CD4-positive, CD25-positive, alpha-beta regulatory T cell (primary cell): ENCODE results near the gene NTNG2. TPM values are rescaled to one million over a fixed set of nuclear protein-coding genes. Genes with fewer than 3 reads are reported as not detected.

ENCODE experiments used
- ATAC-seq, 2 donors: fragments of 150-1000 bp; cut with Tn5 transposase; one replicate each; pipeline ENCODE4 v1.10.0; 2021; ENCODE audit warnings: low read depth in 2 of 2, moderate number of reproducible peaks in 2 of 2, moderate library complexity in 1 of 2
- DNase-seq, 3 donors: peaks; one replicate each; pipeline versions ENCODE4 v3.0.0 to v3.0.0-alpha.2; 2012 to 2022; ENCODE audit warnings: mixed read lengths in 1 of 3
- H3K27ac ChIP-seq: one replicate; pipeline ENCODE4 v1.7.0; 2013; ENCODE audit warnings: mild to moderate bottlenecking, low read length; ENCODE audit not compliant: insufficient read depth, poor library complexity, severe bottlenecking
- H3K27me3 ChIP-seq: one replicate; pipeline ENCODE4 v1.7.0; 2013; ENCODE audit warnings: low read length; ENCODE audit not compliant: control insufficient read depth, insufficient read depth
- H3K36me3 ChIP-seq: one replicate; pipeline ENCODE4 v1.7.0; 2013; ENCODE audit warnings: mild to moderate bottlenecking, low read length, moderate library complexity; ENCODE audit not compliant: control insufficient read depth, insufficient read depth
- H3K4me1 ChIP-seq: 2 replicates; pipeline ENCODE4 v1.7.0; 2013; ENCODE audit warnings: mild to moderate bottlenecking, low read length; ENCODE audit not compliant: insufficient read depth, control insufficient read depth, poor library complexity, severe bottlenecking
- H3K4me3 ChIP-seq: one replicate; pipeline ENCODE4 v1.7.0; 2013; ENCODE audit warnings: low read depth, mild to moderate bottlenecking, low read length, moderate library complexity
- H3K9me3 ChIP-seq, 2 experiments: 1 replicate in 1 of 2; 2 replicates in 1 of 2; pipeline ENCODE4 v1.7.0; 2013; ENCODE audit warnings: low read length in 2 of 2, mild to moderate bottlenecking in 1 of 2, moderate library complexity in 1 of 2; ENCODE audit not compliant: control insufficient read depth in 2 of 2
- H3K27ac Mint-ChIP-seq, 3 donors: one replicate each; pipeline ENCODE4 v1.8.0; 2020 to 2022; ENCODE audit warnings: mild to moderate bottlenecking in 3 of 3, mixed read lengths in 3 of 3, moderate library complexity in 2 of 3
- H3K27me3 Mint-ChIP-seq: one replicate; pipeline ENCODE4 v1.8.0; 2022; ENCODE audit warnings: mild to moderate bottlenecking, mixed read lengths
- H3K36me3 Mint-ChIP-seq: one replicate; pipeline ENCODE4 v1.8.0; 2020; ENCODE audit warnings: mixed read lengths
- H3K4me1 Mint-ChIP-seq, 4 donors: one replicate each; pipeline ENCODE4 v1.8.0; 2020 to 2022; ENCODE audit warnings: mixed read lengths in 4 of 4, mild to moderate bottlenecking in 1 of 4
- H3K4me3 Mint-ChIP-seq, 4 donors: one replicate each; pipeline ENCODE4 v1.8.0; 2020 to 2022; ENCODE audit warnings: mild to moderate bottlenecking in 4 of 4, mixed read lengths in 4 of 4, moderate library complexity in 3 of 4
- H3K9me3 Mint-ChIP-seq, 7 donors: one replicate each; pipeline ENCODE4 v1.8.0; 2020 to 2022; ENCODE audit warnings: mixed read lengths in 7 of 7, mild to moderate bottlenecking in 3 of 7, moderate library complexity in 2 of 7
- polyA plus RNA-seq, 4 donors: library from polyadenylated mRNA; unstranded; fragments of 300-500 nt; fragmentation: Illumina TruSeq; gene quantifications; one replicate each; pipeline ENCODE4 v1.2.3, GENCODE V29; 2021
- total RNA-seq: library from RNA; stranded (reverse); gene quantifications from one replicate; pipeline ENCODE4 v1.2.3, GENCODE V29; 2022

NTNG2 gene
- total and polyA plus RNA-seq, 5 donors from 2014 or later: 0.50 to 14.7 (median 1.2) TPM

- H3K9me3 ChIP-seq: no peaks in the 10 kb centered on the region
- Mint-ChIP-seq H3K36me3 (no peaks in the 10 kb centered on the region), H3K9me3 (no peaks in the 10 kb centered on the region), H3K4me1 (peaks cover 0 to 8% (median 4%) of the 10 kb centered on the region in 4 donors), H3K27me3 (no peaks in the 10 kb centered on the region), H3K4me3 (no peak overlapping the region), H3K27ac (peak overlapping the region in 1 of 3 donors; percentile 58)
- H3K36me3 ChIP-seq: no peaks in the 10 kb centered on the region
- no peak overlapping the region for H3K4me3 ChIP-seq
- H3K27me3 ChIP-seq: no peaks in the 10 kb centered on the region
- no peaks in the 10 kb centered on the region for H3K4me1 ChIP-seq
- DNase-seq: no peak
- no peak for ATAC-seq
- no peak overlapping the region for H3K27ac ChIP-seq
Observed at GRCh38 chr9:132234535-132234934, 72.7 kb downstream of the NTNG2 start.

- no peak overlapping the region for H3K27ac ChIP-seq
- H3K36me3 ChIP-seq: no peaks in the 10 kb centered on the region
- H3K27me3 ChIP-seq: no peaks in the 10 kb centered on the region
- H3K4me3 Mint-ChIP-seq: no peak overlapping the region
- H3K9me3 ChIP-seq: no peaks in the 10 kb centered on the region
- no peak overlapping the region for H3K4me3 ChIP-seq
- no peaks in the 10 kb centered on the region for H3K27me3 Mint-ChIP-seq
- H3K27ac Mint-ChIP-seq: no peak overlapping the region
- DNase-seq: no peak
- no peaks in the 10 kb centered on the region for H3K36me3 Mint-ChIP-seq
- H3K9me3 Mint-ChIP-seq: no peaks in the 10 kb centered on the region
- H3K4me1 Mint-ChIP-seq: peaks cover 0 to 12% (median 4%) of the 10 kb centered on the region in 4 donors
- ATAC-seq: no peak
- no peaks in the 10 kb centered on the region for H3K4me1 ChIP-seq
Observed at GRCh38 chr9:132235125-132235524, 73.3 kb downstream of the NTNG2 start.

DNA sequence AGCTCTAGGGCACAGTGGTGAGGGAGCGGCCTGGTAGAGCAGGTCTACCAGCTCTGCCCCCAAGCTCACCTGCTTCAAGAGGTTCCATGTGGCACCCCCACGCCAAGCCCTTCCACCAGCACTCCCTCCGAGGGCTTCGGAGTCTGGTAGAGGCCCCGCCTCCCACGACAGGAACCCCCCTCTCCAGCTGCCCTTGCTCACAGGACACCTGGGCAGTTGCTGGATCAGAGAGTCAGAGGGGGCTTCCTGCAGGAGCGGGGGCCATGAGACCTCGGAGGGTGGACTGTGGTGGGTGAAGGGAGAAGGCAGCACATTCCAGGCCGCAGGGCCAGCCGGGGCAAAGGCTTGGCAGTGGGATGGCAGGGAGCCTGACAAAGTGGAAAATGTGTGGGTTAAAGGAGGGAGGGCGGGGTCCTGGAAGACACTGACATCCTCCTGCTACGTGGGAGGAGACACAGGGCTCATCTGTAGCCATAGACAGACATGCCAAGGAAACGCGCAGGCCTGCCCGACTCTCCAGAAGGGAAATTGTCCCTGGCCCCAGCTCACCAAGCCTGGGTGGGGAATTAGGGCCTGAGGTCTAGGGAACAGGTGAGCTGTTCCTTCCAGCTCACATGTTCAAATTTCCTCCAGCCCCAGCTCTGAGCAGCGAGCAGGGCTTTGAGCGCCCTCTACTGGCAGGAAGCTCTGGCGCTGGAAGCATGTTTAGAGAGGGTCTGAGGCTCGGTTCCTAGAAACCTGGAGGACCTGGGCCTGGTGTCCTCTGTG lies 74.2 kb downstream of the NTNG2 start:
- Histone ChIP-seq H3K36me3 (no peaks in the 10 kb centered on the region), H3K9me3 (no peaks in the 10 kb centered on the region), H3K27me3 (no peaks in the 10 kb centered on the region), H3K4me3 (no peak overlapping the region), H3K27ac (no peak overlapping the region), H3K4me1 (peaks cover 8% of the 10 kb centered on the region)
- H3K27ac Mint-ChIP-seq: peak overlapping the region in 1 of 3 donors; percentile 78
- peaks cover 2% of the 10 kb centered on the region for H3K27me3 Mint-ChIP-seq
- ATAC-seq: no peak
- peak overlapping the region in 2 of 4 donors; percentile 6 to 70 for H3K4me3 Mint-ChIP-seq
- H3K4me1 Mint-ChIP-seq: peaks cover 0 to 14% (median 6%) of the 10 kb centered on the region in 4 donors
- peak; percentile 65 to 75 (median 72) for DNase-seq
- H3K36me3 Mint-ChIP-seq: no peaks in the 10 kb centered on the region
- H3K9me3 Mint-ChIP-seq: no peaks in the 10 kb centered on the region

DNA sequence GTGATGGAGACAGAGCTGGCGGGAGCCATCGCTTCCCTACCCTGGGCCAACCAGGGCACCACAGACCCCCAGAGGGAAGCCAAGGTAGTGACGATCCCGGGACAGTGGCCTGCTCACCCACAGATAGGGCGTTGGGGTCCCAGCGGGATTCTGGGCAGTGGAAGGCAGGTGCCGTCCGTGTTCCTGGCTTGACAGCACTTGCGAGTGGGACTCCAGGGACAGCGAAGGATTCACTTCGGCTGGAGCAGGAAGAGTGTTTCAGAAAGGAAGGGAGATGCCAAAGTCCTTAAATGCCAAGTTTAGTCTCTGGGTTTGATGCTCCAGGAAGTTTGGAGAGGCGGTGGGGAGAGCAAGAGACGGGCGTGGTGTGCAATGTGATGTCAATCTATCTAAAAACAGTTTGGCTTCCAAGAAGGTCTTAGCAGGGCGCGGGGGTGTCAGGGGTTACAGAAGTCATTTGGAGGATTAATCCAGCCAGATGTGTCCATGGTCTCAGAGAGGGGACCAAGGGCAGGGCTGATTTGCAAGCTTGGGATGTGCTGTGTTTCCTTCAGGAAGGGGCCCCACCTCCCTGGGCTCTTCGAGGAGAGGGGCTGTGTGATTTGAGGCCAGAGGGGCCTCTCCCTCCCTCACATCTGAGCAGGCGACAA lies 74.9 kb downstream of the NTNG2 start:
- Mint-ChIP-seq H3K4me1 (peaks cover 0 to 18% (median 8%) of the 10 kb centered on the region in 4 donors), H3K27me3 (peaks cover 7% of the 10 kb centered on the region), H3K4me3 (peak overlapping the region in 2 of 4 donors; percentile 6 to 70), H3K36me3 (no peaks in the 10 kb centered on the region), H3K9me3 (no peaks in the 10 kb centered on the region), H3K27ac (peak overlapping the region in 2 of 3 donors; percentile 21 to 78)
- Histone ChIP-seq H3K4me1 (peaks cover 13% of the 10 kb centered on the region), H3K9me3 (no peaks in the 10 kb centered on the region), H3K36me3 (no peaks in the 10 kb centered on the region), H3K27ac (no peak overlapping the region), H3K27me3 (no peaks in the 10 kb centered on the region), H3K4me3 (no peak overlapping the region)
- DNase-seq (no peak), ATAC-seq (no peak)

DNA sequence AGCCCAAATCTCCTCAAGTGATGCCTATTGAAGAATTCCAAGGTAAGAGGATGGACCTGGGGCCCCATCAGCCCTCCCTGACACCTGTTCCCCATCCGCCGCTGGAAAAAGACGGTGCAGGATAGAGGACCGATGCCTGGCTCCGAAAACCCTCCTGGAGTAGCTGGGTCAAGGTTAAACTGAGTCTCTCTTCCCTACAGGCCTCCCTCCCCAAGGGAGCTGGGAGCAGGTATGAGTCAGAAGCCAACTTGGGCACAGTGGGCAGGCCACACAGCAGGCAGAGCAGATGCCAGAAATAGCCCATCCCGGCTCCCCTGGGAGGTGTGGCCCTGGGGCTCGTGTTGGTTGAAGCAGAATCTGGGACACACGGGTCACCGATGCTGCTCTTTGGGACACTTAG lies 75.6 kb downstream of the NTNG2 start:
- ATAC-seq (no peak), DNase-seq (no peak)
- H3K36me3 Mint-ChIP-seq: no peaks in the 10 kb centered on the region
- Histone ChIP-seq H3K9me3 (no peaks in the 10 kb centered on the region), H3K4me1 (peaks cover 16% of the 10 kb centered on the region), H3K4me3 (no peak overlapping the region), H3K36me3 (no peaks in the 10 kb centered on the region), H3K27me3 (no peaks in the 10 kb centered on the region), H3K27ac (no peak overlapping the region)
- H3K9me3 Mint-ChIP-seq: no peaks in the 10 kb centered on the region
- H3K27me3 Mint-ChIP-seq: peaks cover 10% of the 10 kb centered on the region
- no peak overlapping the region for H3K27ac Mint-ChIP-seq
- peak overlapping the region in 1 of 4 donors; percentile 6 for H3K4me3 Mint-ChIP-seq
- H3K4me1 Mint-ChIP-seq: peaks cover 0 to 21% (median 8%) of the 10 kb centered on the region in 4 donors

DNA sequence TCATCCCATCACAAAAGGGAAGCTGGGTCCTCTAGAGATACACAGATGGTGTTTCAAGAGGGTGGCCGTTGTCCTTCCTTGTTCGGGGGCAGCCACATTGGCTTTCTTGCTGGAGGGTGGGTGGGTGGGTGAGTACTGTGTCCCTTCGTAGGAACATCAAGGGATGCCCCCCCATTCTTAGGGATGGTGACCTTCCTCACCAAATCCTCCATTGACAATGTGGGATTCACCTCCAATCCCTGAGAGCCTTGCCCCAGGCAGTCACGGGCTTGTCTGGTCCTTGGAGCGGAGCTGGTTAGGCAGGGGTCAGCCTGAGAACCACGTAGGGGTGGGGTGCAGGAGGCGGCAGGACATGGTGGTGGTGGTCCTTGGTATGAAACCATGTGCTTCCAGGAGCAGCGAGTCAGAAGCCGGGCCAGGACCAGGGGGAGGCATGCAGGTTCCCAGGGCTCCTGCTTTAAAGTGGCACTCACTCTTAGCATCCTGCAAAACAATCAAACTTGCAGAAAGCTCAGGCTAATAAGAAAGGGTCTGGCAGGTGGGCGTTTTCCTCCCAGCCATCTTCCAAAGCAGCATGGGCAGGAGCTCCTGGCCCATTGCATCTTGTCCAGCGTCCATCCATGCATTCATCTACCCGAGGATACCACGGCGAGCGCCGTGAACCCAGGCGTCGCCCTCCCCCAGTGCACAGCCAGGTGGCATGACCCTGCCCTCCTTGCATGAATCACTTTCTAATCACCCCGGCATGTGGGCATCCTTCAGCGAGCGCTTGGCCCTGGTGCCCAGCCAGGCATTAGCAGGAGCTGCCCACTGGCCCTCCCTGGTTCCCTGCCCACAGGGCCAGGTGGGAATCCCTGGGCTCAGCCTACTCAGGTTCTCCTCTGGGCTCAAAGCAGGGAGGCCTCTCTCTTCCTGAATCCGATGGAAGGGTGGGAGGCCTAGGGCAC lies 76.4 kb downstream of the NTNG2 start:
- no peaks in the 10 kb centered on the region for H3K36me3 Mint-ChIP-seq
- H3K27me3 Mint-ChIP-seq: peaks cover 12% of the 10 kb centered on the region
- H3K27ac ChIP-seq: no peak overlapping the region
- DNase-seq: no peak
- peaks cover 0 to 28% (median 8%) of the 10 kb centered on the region in 4 donors for H3K4me1 Mint-ChIP-seq
- no peak overlapping the region for H3K4me3 ChIP-seq
- H3K27me3 ChIP-seq: no peaks in the 10 kb centered on the region
- no peak for ATAC-seq
- H3K9me3 Mint-ChIP-seq: no peaks in the 10 kb centered on the region
- no peaks in the 10 kb centered on the region for H3K36me3 ChIP-seq
- peak overlapping the region in 1 of 3 donors; percentile 51 for H3K27ac Mint-ChIP-seq
- no peaks in the 10 kb centered on the region for H3K9me3 ChIP-seq
- H3K4me3 Mint-ChIP-seq: no peak overlapping the region
- H3K4me1 ChIP-seq: peaks cover 22% of the 10 kb centered on the region

GRCh38 chr9:132238992-132239391 lies 77.1 kb downstream of the NTNG2 start:
- DNase-seq (no peak), ATAC-seq (no peak)
- no peaks in the 10 kb centered on the region for H3K27me3 ChIP-seq
- H3K27ac Mint-ChIP-seq: no peak overlapping the region
- H3K4me3 Mint-ChIP-seq: no peak overlapping the region
- H3K27me3 Mint-ChIP-seq: peaks cover 12% of the 10 kb centered on the region
- no peaks in the 10 kb centered on the region for H3K36me3 Mint-ChIP-seq
- H3K9me3 Mint-ChIP-seq: peaks cover 0 to 1% (median 0%) of the 10 kb centered on the region in 7 donors
- peaks cover 0 to 28% (median 8%) of the 10 kb centered on the region in 4 donors for H3K4me1 Mint-ChIP-seq
- no peak overlapping the region for H3K27ac ChIP-seq
- no peaks in the 10 kb centered on the region for H3K9me3 ChIP-seq
- H3K4me1 ChIP-seq: peaks cover 22% of the 10 kb centered on the region
- H3K4me3 ChIP-seq: no peak overlapping the region
- H3K36me3 ChIP-seq: no peaks in the 10 kb centered on the region
